ENCODE results near the gene EEF1G. TPM values are rescaled to one million over a fixed set of nuclear protein-coding genes. Genes with fewer than 3 reads are reported as not detected.

Gene EEF1G
- total and polyA plus RNA-seq, 9 of the 15 experiments (the other 6 are each of a cell fraction or from before 2014, with no cell fraction given), result 985 to 2,349 (median 2,035) TPM

GRCh38 chr11:62553080-62553838, 20.4 kb downstream of the EEF1G start:
- intact Hi-C loops (cut with micrococcal nuclease), result no loop called here
- CTCF ChIA-PET (ENCODE audit: low intra/inter-chr PET ratio), result no interaction called here
- WGBS (ENCODE audit: insufficient coverage, low coverage, missing lambda C conversion rate), result 15% methylated on average over 14 of the region's 15 CpGs
- Histone ChIP-seq H3K36me3 (ENCODE audit: control insufficient read depth, insufficient read depth, low read length) (peaks cover 19% of the 10 kb centered on the region; the same call in 2 of the 3 replicates), H3K27ac (ENCODE audit: extremely low read depth, low read depth, low read length) (peak overlapping the region; percentile 79), H3K4me2 (ENCODE audit: insufficient read depth, low read length) (peak overlapping the region; percentile 74), H4K20me1 (replicated peaks; ENCODE audit: control insufficient read depth, insufficient read depth, low read length) (no peaks in the 10 kb centered on the region; the same call in 1 of the 2 replicates), H2AFZ (ENCODE audit: low read depth, low read length) (peak overlapping the region; percentile 94), H3K4me3 (no peak overlapping the region), H3K79me2 (ENCODE audit: control insufficient read depth, insufficient read depth, low read length) (no peaks in the 10 kb centered on the region), H3K9me3 (replicated peaks; ENCODE audit: control insufficient read depth, insufficient read depth, low read depth, low read length) (no peaks in the 10 kb centered on the region), H3K27me3 (ENCODE audit: control insufficient read depth in 2 of 2, insufficient read depth in 2 of 2, low read length in 2 of 2) (no peaks in the 10 kb centered on the region), H3K9me1 (ENCODE audit: control insufficient read depth, insufficient read depth, low read length) (no peaks in the 10 kb centered on the region), H3K4me1 (replicated peaks in 1 of 2; ENCODE audit: control insufficient read depth in 2 of 2, insufficient read depth in 2 of 2, low read length in 2 of 2) (peaks cover 68 to 70% of the 10 kb centered on the region in 2 experiments), H3K9ac (ENCODE audit: insufficient read depth in 1 of 2, low read depth in 2 of 2, low read length in 2 of 2) (peak overlapping the region; percentile 62 to 77)
- peak; percentile 85 for ATAC-seq
- peak; percentile 60 to 89 (median 72) for DNase-seq (ENCODE audit: extremely low read depth in 1 of 4, low spot score in 3 of 4)
- peak; percentile 85 for FAIRE-seq
- BruUV-seq (replicated peaks), result no TSS peak
- in situ Hi-C loops (cut with MboI), result loop anchor here (10.0 kb wide), 1 partner anchor 158 kb away; no protein-coding TSS in a partner anchor
- POLR2A ChIA-PET, result interaction anchor here (0.6 to 2.8 kb wide), 18 partner anchors 9 to 181 kb away, joined by 3 to 13 read pairs (median 4); partner anchors contain the start of genes C11orf98, CSKMT, EEF1G and MTA2
- TF ChIP-seq E2F8 (IDR thresholded peaks at IDR 0.05; ENCODE audit: low read depth, partially characterized antibody), result peak; percentile 55
- TF ChIP-seq NFYB (IDR thresholded peaks at IDR 0.05; ENCODE audit: extremely low read depth, insufficient read length), result no peak
- TF ChIP-seq MTA3 (IDR thresholded peaks at IDR 0.05; ENCODE audit: borderline replicate concordance), result peak; percentile 85
- TF ChIP-seq MNT (conservative IDR thresholded peaks at IDR 0.05), result peak; percentile 44 to 65; a peak in 3 of 4 replicates
- no peak for TF ChIP-seq PBX2 (CRISPR knock-in tag; IDR thresholded peaks at IDR 0.05; ENCODE audit: low read depth)
- 0 out of 2 replicates have a peak, but pooled peaks have one; percentile 27 for TF ChIP-seq PBX2 (tag; conservative IDR thresholded peaks at IDR 0.05; ENCODE audit: low read depth)
- peak; percentile 14; the same call in 1 of the 2 replicates for TF ChIP-seq NFE2 (IDR thresholded peaks at IDR 0.05; ENCODE audit: low read depth)
- peak; percentile 45 for TF ChIP-seq ARHGAP35 (IDR thresholded peaks at IDR 0.05; ENCODE audit: partially characterized antibody)
- TF ChIP-seq ZNF133 (CRISPR knock-in tag; IDR thresholded peaks at IDR 0.05), result no peak
- peak; percentile 32; the same call in 1 of the 2 replicates for TF ChIP-seq TCF3 (CRISPR knock-in tag; IDR thresholded peaks at IDR 0.05)
- peak; percentile 95 for TF ChIP-seq KLF1 (tag; IDR thresholded peaks at IDR 0.05)
- TF ChIP-seq SRSF1 (IDR thresholded peaks at IDR 0.05; ENCODE audit: low read depth, low read length), result no peak
- TF ChIP-seq SP1 (CRISPR knock-in tag; IDR thresholded peaks at IDR 0.05), result peak; percentile 74
- 0 out of 2 replicates have a peak, but pooled peaks have one; percentile 7 for TF ChIP-seq RAD51 (IDR thresholded peaks at IDR 0.05; ENCODE audit: borderline replicate concordance, low read depth)
- TF ChIP-seq RB1 (IDR thresholded peaks at IDR 0.05; ENCODE audit: low read depth), result peak; percentile 49; the same call in 1 of the 2 replicates

All from K562 (cell line).